ENCODE data around the gene CCDC17.

Gene CCDC17

DNA sequence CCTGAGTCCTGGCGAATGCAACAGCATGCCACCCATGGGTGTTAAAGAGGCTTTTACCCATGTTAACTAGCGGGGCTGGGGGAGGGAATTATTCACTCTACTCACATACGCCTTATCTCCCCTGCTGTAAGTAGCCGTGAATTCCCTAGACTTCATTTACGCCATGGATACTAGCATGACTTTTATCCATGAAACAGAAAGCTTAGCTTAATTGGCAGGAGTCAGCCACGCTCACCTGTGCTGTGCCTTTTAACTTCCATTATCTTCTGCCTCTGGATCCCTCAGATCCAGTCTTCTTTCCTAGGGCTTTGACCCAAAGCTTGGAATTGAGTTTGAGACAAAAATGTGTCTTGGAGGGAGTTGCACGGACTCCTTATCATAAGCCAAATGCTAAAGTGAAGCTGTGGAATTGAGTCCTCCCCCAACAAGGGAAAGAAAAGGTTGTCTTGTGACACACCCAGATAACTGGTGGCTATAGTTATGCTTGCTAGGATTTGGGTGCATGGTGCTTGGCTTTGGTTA, 49.7 kb downstream of the CCDC17 start:
- DNase-seq = no peak

DNA sequence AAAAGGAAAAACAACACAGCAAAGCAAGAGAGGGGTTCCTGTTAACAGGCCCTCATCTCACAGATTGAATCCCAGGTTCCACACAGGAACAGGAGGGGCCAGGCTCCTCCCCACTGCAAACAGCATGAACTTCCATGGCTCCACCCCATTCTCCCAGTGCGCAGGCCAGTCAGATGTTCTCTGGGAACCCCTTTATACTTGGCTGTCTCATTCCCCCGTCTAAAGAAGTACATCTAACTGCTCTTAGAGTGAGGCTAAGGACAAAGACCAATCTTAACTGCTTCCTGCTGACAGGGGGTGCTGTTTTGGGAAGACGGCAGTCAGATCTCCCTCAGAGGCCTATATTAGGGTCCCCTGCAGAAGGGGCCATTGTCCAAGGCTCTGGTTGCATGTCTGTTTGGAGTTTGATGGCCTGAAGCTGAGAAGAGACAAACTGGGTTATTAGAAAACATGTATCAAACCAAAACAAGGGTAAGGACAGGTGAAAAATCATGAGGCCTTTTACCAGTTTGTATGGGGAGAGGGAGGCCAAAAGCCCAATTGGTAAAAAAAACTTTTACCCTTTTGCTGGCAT, 50.5 kb downstream of the CCDC17 start:
- no peak for DNase-seq

DNA sequence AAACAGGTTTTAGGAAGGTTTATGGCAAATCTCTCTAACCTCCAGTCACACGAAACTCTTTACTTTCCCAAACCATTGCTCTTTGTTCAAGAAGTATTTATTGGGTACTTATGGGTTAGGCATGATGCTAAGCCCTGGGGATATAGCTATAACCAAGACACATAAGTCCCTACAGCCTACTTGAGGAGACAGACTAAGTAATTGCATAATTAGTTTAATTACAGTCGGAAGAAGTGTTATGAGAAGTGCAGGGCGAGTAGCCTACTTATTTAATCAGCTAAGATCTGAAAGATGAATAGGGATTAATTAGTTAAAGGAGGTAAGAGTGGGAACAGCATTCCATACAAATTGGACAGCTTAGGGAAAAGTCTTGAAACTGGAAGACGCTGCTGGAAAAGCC, 53.2 kb downstream of the CCDC17 start:
- DNase-seq = no peak

All from GDM1 (cell line).